GM23338 (cell line): ENCODE results near the gene PNPO. TPM values are rescaled to one million over a fixed set of nuclear protein-coding genes. Genes with fewer than 3 reads are reported as not detected.

Experiments
- ATAC-seq: fragments of 200-7000 bp; cut with Tn5 transposase; 3 replicates; pipeline ENCODE4 v1.9.1; 2020
- DNase-seq: peaks from one replicate; pipeline ENCODE4 v3.0.0-alpha.2; 2015; ENCODE audit warnings: low spot score
- H2AFZ ChIP-seq: fragments of 200-600 bp; sonication (generic); 2 replicates; pipeline ENCODE4 v1.8.0; 2016; ENCODE audit warnings: antibody characterized with exemption, mild to moderate bottlenecking, moderate library complexity
- H3F3A ChIP-seq: fragments of 200-600 bp; sonication (generic); replicated peaks from 2 replicates; pipeline ENCODE4 v1.8.0; 2017; ENCODE audit warnings: antibody characterized with exemption, mixed run types, low read depth
- H3K27ac ChIP-seq: fragments of 200-600 bp; sonication (generic); 2 replicates; pipeline ENCODE4 v1.6.1; 2016; ENCODE audit warnings: low read depth
- H3K27me3 ChIP-seq: fragments of 200-600 bp; sonication (generic); 2 replicates; pipeline ENCODE4 v1.8.0; 2016; ENCODE audit warnings: mild to moderate bottlenecking, mixed run types, moderate library complexity; ENCODE audit not compliant: insufficient read depth
- H3K36me3 ChIP-seq: fragments of 200-600 bp; sonication (generic); 2 replicates; pipeline ENCODE4 v1.8.0; 2016; ENCODE audit warnings: mild to moderate bottlenecking; ENCODE audit not compliant: insufficient read depth
- H3K4me1 ChIP-seq: fragments of 200-600 bp; sonication (generic); 2 replicates; pipeline ENCODE4 v1.8.0; 2016; ENCODE audit warnings: mild to moderate bottlenecking, moderate library complexity; ENCODE audit not compliant: insufficient read depth
- H3K4me2 ChIP-seq: fragments of 200-600 bp; sonication (generic); 2 replicates; pipeline ENCODE4 v1.7.1; 2017; ENCODE audit warnings: mixed run types
- H3K4me3 ChIP-seq: fragments of 200-600 bp; sonication (generic); 2 replicates; pipeline ENCODE4 v1.6.1; 2016; ENCODE audit warnings: mixed run types
- H3K79me2 ChIP-seq: fragments of 200-600 bp; sonication (generic); replicated peaks from 2 replicates; pipeline ENCODE4 v1.8.0; 2017; ENCODE audit warnings: mild to moderate bottlenecking; ENCODE audit not compliant: insufficient read depth
- H3K9me2 ChIP-seq: fragments of 200-600 bp; sonication (generic); 2 replicates; pipeline ENCODE4 v1.8.0; 2017; ENCODE audit not compliant: insufficient read depth
- H4K20me1 ChIP-seq: fragments of 200-600 bp; sonication (generic); replicated peaks from 2 replicates; pipeline ENCODE4 v1.8.0; 2017; ENCODE audit warnings: mild to moderate bottlenecking; ENCODE audit not compliant: insufficient read depth
- H3K27ac Mint-ChIP-seq: 2 replicates; pipeline ENCODE4 v1.8.0; 2020; ENCODE audit warnings: inconsistent platforms, mild to moderate bottlenecking, moderate library complexity, mixed read lengths
- H3K27me3 Mint-ChIP-seq: 3 replicates; pipeline ENCODE4 v1.8.0; 2022; ENCODE audit warnings: low read depth, mild to moderate bottlenecking, moderate library complexity, mixed read lengths, inconsistent platforms; ENCODE audit not compliant: insufficient read depth, poor library complexity
- H3K36me3 Mint-ChIP-seq: 3 replicates; pipeline ENCODE4 v1.8.0; 2021; ENCODE audit warnings: low read depth, mild to moderate bottlenecking, inconsistent platforms, moderate library complexity, mixed read lengths
- H3K4me1 Mint-ChIP-seq: 3 replicates; pipeline ENCODE4 v1.8.0; 2020; ENCODE audit warnings: mild to moderate bottlenecking, inconsistent platforms, mixed read lengths
- H3K4me3 Mint-ChIP-seq: 3 replicates; pipeline ENCODE4 v1.8.0; 2021; ENCODE audit warnings: moderate library complexity, mild to moderate bottlenecking, inconsistent platforms, mixed read lengths
- H3K9me3 Mint-ChIP-seq: 3 replicates; pipeline ENCODE4 v1.8.0; 2020; ENCODE audit warnings: moderate library complexity, mild to moderate bottlenecking, inconsistent platforms, mixed read lengths
- CREB1 ChIP-seq: fragments of 250-450 bp; sonication (Bioruptor Pico); IDR thresholded peaks from 2 replicates; pipeline ENCODE4 v1.5.0; 2020; ENCODE audit warnings: low read depth, mild to moderate bottlenecking, moderate library complexity
- EZH2 ChIP-seq: fragments of 200-600 bp; sonication (generic); IDR thresholded peaks from one replicate; pipeline ENCODE4 v1.8.0; 2017; ENCODE audit warnings: antibody characterized with exemption, mild to moderate bottlenecking, low read depth; ENCODE audit not compliant: unreplicated experiment
- EZH2phosphoT487 ChIP-seq: fragments of 200-600 bp; sonication (generic); IDR thresholded peaks from one replicate; pipeline ENCODE4 v1.8.1; 2018; ENCODE audit warnings: antibody characterized with exemption; ENCODE audit not compliant: unreplicated experiment
- JUNB ChIP-seq: IDR thresholded peaks from one replicate; pipeline ENCODE4 v1.6.1; 2016; ENCODE audit warnings: antibody characterized with exemption; ENCODE audit not compliant: unreplicated experiment
- POLR2AphosphoS5 ChIP-seq: IDR thresholded peaks from 2 replicates; pipeline ENCODE4 v1.6.1; 2016; ENCODE audit warnings: antibody characterized with exemption, low read depth
- ZNF114 ChIP-seq: fragments of 250-450 bp; sonication (Bioruptor Pico); IDR thresholded peaks from 2 replicates; pipeline ENCODE4 v1.5.0; 2020; ENCODE audit warnings: mild to moderate bottlenecking, moderate library complexity
- ZNF331 ChIP-seq: fragments of 250-450 bp; sonication (Bioruptor Pico); IDR thresholded peaks from 2 replicates; pipeline ENCODE4 v1.5.0; 2020; ENCODE audit warnings: low read depth, mild to moderate bottlenecking, moderate library complexity
- ZNF462 ChIP-seq: fragments of 250-450 bp; sonication (Bioruptor Pico); IDR thresholded peaks from 2 replicates; pipeline ENCODE4 v1.5.0; 2020; ENCODE audit warnings: mild to moderate bottlenecking, moderate library complexity
- polyA plus RNA-seq: library from polyadenylated mRNA; unstranded; fragments of >200 nt; fragmentation: Nextera tagmentation; extraction: Ambion mirVana; gene quantifications from 2 replicates; pipeline ENCODE4 v1.2.1, GENCODE V29; 2016
- total RNA-seq: library from RNA; depleted of rRNA; stranded (reverse); fragments of >200 nt; shearing (Covaris generic); gene quantifications from 2 replicates; pipeline ENCODE4 v1.2.3, GENCODE V29; 2014
- TF ChIP-seq, protein P1 (sequence below): IDR thresholded peaks from 2 replicates; pipeline ENCODE4 v1.6.1; 2016; ENCODE audit warnings: antibody characterized with exemption

Gene PNPO
- total and polyA plus RNA-seq, 2 experiments from 2014 or later, result 5.0 to 12.7 TPM

DNA sequence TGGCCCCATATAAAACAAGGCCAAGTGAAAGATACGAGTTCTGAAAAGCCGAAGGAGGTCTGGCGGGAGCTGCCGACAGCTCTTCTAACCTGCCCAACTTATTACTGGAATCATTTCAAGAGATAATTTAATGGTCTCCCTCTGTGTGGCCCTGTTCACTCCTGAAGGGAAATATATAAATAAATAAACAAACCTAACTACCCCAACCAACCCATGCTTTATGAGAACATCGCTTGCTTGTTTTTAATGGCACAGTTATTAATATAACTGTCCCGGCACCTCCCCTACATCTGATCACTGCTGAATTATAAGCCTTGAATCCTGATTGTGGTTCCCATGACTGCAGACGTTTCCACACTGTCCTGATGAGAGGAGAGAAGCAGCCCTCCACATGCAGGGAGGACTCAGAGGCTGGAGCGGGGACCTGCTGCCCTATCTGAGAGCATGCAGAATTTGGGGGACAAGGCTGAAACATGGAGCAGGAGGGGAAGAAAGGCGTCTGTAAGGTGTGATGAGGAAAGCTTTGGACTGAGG, 51.7 kb downstream of the PNPO start (continued):
- TF ChIP-seq POLR2AphosphoS5 (no peak), ZNF331 (CRISPR knock-in tag) (no peak), ZNF114 (CRISPR knock-in tag) (no peak), EZH2 (no peak)

DNA sequence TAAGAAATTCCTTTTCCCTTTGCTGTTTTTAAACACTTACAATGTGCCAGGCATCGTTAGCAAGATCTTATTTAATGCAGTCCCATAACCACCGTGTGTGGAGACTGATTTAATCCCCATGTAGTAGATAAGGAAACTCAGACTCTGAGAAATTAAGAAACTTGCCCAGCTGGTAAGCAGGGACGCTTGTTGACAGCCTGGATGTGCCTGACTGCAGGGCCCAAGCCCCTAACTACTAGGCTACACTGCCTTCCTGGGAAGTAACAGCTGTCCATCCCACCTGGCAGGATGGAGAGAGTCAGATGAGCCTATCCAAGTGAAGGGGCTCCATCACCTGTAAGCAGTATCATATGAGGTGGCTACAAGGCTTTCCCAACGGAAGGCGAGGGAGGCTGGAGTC, 52.6 kb downstream of the PNPO start:
- H3F3A ChIP-seq, result 0 out of 2 replicates have a peak, but pooled peaks cover 3% of the 10 kb centered on the region
- no peak overlapping the region for H3K27ac ChIP-seq
- Mint-ChIP-seq H3K4me1 (peaks cover 61% of the 10 kb centered on the region), H3K4me3 (peak overlapping the region; percentile 28; the same call in 1 of the 3 replicates), H3K27ac (no peak overlapping the region), H3K27me3 (peaks cover 17% of the 10 kb centered on the region), H3K36me3 (no peaks in the 10 kb centered on the region), H3K9me3 (no peaks in the 10 kb centered on the region; the same call in 2 of the 3 replicates)
- H3K79me2 ChIP-seq, result no peaks in the 10 kb centered on the region
- ATAC-seq (no peak), DNase-seq (no peak)
- no peak overlapping the region for H2AFZ ChIP-seq
- TF ChIP-seq CREB1 (CRISPR knock-in tag), result no peak
- no peak for TF ChIP-seq ZNF462 (CRISPR knock-in tag)
- no peak for TF ChIP-seq ZNF114 (CRISPR knock-in tag)
- TF ChIP-seq, protein P1, sequence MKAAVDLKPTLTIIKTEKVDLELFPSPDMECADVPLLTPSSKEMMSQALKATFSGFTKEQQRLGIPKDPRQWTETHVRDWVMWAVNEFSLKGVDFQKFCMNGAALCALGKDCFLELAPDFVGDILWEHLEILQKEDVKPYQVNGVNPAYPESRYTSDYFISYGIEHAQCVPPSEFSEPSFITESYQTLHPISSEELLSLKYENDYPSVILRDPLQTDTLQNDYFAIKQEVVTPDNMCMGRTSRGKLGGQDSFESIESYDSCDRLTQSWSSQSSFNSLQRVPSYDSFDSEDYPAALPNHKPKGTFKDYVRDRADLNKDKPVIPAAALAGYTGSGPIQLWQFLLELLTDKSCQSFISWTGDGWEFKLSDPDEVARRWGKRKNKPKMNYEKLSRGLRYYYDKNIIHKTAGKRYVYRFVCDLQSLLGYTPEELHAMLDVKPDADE, result no peak
- no peak for TF ChIP-seq ZNF331 (CRISPR knock-in tag)
- TF ChIP-seq EZH2phosphoT487, result no peak
- TF ChIP-seq POLR2AphosphoS5, result no peak
- no peak for TF ChIP-seq JUNB
- no peaks in the 10 kb centered on the region for H3K36me3 ChIP-seq
- H3K4me3 ChIP-seq, result no peak overlapping the region
- H3K9me2 ChIP-seq, result no peaks in the 10 kb centered on the region
- no peak overlapping the region for H3K4me2 ChIP-seq
- peaks cover 35% of the 10 kb centered on the region for H3K4me1 ChIP-seq
- no peaks in the 10 kb centered on the region for H4K20me1 ChIP-seq
- H3K27me3 ChIP-seq, result no peaks in the 10 kb centered on the region
